ENCODE results near the gene RPS15.
A peak's percentile ranks its signal among the peaks of the same experiment; 100 is the strongest.
"Not testable (repeated sequence)": the region's sequence is repeated elsewhere in the genome, so short reads cannot be mapped to it uniquely, and the experiment has no call there.

RPS15 gene

DNA sequence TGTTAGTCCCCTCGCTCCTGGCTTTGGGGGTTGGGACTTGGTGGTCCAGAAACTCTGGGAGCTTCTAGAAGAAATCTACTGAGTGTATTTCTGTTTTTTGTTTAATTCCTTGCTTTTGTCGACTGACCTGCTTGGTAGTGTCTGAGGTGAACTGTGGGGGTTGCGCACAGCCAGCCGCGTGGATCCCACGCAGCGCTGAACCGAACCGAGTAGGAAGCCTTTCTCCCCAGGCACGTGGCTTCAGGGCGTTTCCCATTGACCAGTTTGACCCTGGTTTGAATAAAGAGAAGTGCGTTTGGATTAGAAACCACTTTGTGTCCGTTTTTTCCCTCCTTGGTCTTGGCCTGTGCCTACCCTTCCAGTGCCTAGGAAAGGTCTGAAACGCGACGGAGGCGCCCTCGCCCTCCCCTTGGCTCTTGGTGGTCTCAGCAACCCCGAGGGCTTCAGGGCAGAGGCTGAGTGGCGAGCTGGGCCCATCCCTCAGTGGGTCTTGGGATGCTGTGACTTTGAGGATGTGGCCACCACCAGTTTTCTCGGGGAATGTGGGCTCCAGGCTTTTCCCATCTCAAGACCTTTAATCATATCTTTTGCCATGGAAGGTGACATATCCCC is 2.7 kb upstream of the RPS15 start:
- DNase-seq (ENCODE audit: low read depth) = no peak

DNA sequence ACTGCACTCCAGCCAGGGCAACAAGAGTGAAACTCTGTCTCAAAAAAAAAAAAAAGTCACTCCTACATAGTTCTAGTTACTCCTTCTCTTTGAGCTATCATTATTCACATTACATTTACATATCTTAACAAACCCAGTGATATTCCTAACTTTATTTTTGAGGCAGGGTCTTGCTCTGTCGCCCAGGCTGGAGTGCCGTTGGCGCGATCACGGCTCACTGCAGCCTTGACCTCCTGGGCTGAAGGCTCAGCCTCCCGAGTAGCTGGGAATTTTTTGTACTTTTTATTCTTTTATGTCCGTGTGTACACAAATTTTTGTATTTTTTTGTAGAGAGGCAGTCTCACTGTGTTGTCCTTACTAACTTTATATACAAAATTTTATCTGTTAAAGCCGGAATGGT is 587 bp upstream of the RPS15 start:
- DNase-seq (ENCODE audit: low read depth) = no peak

DNA sequence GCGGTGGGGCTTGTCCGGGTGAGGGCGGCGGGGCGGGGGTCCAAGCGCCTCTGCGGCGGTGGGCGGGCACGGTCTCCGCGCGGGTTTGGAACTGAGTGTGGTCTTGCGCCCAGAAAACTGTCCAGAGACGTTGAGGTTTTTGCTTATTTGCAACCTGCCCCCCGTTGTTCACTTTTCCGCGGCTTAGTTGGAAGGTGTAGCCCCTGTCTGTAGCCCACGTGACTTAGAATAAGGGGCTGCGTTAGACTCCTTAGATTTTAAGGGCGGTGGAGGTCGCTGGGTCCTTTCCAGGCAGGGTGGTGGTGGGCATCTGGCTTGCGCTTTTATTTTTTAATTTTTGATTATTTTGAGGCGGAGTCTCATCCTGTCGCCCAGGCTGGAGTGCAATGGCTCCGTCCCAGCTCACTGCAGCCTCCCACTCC is 748 bp downstream of the RPS15 start:
- no peak for DNase-seq (ENCODE audit: low read depth)

DNA sequence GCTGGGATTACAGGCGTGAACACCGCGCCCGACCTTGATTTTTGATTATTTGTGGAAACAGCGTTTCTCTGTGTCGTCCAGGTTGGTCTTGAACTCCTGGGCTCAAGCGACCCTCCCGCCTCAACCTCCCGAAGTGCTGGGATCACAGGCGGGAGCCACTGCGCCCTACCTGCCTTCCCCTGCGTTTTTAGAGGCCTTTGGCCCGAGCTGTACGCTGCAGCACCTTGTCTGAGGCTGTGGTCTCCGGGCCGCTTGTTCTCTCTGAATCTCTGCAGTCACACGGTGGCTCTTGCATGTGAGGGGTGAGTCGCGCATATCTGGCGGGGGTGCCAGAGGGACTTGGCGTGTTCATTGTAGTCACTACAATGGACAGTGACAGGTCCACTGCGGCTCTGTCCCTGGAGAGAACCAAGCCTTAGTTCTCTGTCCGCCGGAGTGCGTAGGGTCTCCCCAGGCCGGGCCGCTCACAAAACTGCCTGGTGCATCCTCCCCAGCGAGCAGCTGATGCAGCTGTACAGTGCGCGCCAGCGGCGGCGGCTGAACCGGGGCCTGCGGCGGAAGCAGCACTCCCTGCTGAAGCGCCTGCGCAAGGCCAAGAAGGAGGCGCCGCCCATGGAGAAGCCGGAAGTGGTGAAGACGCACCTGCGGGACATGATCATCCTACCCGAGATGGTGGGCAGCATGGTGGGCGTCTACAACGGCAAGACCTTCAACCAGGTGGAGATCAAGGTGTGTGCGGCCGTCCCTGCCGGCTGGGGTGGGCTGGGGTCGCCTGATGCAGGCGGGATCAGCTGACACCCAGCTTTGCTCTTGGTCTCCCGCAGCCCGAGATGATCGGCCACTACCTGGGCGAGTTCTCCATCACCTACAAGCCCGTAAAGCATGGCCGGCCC is 1.6 kb downstream of the RPS15 start:
- DNase-seq (ENCODE audit: low read depth) = not testable (repeated sequence)

DNA sequence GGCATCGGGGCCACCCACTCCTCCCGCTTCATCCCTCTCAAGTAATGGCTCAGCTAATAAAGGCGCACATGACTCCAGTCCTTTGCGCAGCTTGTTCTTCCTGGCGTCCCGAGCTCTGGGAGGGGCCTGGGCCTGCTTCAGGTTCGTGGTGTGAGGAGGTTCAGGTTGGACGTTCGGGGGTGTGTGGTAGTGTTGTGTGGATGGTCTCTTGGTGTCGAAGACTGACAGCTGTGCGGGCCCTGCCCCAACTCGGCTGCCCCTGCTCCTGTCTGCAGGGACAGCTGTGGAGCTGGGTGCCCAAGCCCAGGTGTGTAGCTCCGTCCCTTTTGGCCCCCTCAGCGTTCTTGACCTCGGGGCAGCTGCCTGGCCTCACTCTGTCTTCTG is 2.2 kb downstream of the RPS15 start:
- no peak for DNase-seq (ENCODE audit: low read depth)

DNA sequence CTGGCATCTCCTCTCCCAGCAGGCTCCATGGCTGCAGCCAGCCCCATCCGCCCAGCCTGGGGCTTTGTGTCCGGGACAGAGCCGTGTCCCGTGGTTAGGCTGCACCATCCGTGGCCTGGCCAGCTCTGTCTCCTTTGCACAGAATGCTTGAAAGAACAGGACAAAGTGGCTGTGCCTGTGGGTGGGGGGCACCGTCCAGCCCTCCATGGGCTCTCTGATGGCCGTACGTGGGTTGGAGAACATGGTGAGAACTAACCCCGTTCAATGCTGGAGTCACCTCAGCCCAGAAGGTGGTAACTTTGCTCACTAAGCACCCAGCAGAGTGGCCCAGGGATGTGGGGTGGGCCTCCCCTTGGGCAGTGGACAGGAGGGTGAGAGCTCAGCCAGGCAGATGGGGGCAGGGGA is 2.8 kb downstream of the RPS15 start:
- DNase-seq (ENCODE audit: low read depth) = no peak

DNA sequence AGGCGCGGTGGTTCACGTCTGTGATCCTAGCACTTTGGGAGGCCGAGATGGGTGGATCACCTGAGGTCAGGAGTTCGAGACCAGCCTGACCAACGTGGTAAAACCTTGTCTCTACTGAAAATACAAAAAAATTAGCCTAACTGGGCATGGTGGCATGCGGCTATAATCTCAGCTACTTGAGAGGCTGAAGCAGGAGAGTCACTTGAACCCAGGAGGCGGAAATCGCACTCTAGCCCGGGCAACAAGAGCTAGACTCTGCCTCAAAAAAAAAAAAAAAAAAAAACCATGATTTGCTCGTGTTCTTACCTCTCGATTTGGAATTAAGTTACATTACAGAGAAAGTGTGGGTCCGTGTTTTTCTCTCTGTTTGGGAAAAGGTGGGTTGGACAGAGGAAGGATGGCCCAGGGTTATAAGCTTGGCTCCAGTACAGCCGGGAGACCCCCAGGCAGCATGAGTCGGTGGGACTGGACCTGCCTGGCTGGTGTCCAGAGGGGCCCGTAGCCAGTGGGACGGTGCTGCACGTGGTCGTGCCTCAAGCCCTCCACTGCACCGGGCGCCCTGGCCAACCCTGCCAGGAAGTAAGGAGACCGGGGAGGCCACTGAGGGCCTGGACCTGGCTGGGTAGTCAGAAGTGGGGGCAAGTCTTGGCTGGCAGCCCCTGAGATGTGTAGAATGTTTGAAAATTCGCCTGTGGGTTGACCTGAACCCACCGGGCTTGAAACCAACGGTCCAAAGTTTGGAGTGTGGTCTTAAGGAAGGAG is 3.7 kb downstream of the RPS15 start:
- no peak for DNase-seq (ENCODE audit: low read depth)

DNA sequence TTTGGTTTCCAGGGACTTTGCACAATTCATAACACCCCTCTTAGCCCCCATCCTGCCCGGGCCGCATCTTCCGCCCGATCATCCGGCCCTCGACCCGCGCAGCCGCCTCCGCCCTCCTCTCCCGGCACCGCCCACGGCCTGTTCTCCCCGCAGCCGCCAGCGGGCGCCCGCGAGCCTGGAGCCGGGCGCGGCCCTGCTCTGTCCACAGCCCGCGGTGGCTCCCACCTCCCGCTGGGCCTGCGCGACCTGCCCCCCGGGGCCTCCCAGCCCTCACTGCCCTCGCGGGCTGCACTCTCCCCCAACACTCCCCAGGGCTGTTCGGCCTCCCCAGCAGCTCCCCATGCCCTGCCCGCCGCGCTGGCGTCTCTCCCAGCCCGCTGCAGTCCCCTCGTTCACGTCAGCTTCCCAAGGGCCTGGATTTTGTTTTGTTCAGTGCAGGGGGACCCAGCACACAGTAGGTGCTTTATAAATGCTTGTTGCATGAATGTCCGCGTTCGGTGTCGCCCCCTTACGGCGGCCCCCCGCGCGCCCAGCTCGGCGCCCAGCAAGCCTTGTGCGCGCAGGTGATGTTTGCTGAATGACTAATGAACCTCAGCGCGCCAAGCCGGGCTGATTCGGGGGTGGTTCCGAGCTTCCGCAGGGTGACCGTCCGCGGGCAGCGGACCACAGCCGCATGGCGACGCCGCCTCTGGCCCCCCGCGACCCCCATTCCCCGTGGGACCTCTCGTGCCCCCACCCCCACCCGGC is 7.2 kb downstream of the RPS15 start:
- DNase-seq (ENCODE audit: low read depth) = peak; percentile 69

DNA sequence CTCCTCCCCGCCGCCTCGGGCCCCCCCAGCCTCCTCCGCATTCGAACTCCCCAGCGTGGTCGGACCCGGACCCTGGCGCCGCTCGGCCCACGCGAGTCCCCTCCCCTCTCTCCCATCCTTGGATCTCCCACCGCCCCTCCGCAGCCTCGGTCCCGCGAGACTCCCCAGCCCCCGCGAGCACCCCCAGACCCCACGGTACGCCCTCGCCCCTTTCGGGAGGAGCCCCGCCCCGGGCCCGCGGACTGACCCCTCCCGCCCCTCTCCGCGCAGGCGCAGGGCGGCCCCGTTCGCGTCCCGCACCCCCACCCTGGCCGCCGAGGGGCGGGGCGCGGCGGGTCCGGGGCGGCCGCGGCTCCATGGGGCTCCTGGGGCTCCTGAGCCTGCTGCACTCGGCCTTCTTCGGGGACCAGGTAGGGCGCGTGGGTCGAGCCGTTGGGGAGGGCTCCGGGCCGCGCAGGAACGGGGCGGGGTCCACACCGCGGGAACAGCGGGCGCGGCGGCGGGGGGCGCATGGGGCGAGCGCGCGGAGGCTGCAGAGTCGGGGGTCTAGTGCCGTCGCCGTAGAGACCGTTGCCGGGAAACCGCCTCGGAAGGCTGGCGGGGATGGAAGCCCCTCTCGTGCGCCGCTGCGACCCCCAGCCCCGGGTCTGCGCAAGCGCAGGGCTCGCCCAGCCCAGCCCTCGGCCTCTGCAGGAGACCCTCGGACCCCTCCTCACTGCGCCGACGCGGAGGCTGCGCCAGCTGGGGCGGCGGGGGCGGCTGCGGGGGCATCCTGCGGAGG is 7.9 kb downstream of the RPS15 start:
- no peak for DNase-seq (ENCODE audit: low read depth)

DNA sequence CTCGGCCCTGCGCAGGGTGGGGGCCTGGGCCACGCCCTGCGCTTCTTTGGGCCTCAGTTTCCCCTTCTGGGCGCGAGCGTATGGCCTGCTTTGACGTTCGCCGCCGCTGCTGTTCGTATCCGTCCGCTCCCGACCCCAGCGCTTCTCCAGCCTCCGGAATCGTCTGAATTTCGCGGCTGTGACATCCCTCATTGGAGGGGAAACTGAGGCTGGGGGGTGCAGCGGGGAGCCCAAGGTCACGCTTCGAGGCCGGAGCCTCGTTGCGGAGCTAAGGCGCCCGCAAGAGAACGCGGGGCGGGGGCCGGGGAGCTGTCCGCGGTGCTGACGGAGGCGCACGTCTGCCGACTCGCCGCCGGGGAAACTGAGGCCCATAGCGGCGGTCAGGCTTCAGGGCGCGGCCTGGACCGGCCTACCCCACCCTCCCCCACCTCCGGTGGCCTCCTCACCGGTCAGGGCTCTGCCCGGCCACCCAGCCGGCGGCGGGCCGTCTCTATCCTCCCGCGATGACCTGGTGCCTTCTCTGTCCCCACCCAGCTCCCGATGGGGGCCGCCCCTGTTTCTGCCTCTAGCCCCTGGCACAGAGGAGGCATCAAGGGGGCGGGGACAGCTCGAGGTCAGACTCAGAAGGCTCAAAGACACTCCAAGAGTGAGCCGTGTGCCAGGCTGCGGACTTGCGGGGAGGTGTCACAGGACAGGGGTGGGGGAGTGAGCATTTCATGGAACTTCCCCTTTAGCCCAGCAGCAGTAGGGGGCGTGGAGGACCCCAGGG is 8.7 kb downstream of the RPS15 start:
- no peak for DNase-seq (ENCODE audit: low read depth)

DNA sequence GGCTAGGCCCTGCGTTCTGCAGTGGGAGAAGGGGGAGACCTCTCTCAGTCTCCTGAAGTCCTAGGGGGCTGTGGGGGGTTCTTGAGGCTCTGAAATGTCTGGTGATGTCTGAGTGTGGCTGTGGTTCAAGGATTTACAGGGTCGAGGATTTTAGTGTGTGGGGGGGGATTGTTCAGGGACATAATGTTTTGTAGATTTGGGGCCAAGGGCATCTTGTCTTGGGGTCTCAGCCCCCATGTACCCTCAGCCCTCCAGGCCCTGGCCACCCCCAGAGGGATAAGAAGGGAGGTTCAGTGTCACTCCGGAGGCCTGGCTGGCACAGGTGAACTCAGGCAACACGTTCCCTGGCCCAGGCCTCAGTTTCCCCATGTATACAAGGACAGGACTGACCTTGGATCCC is 9.3 kb downstream of the RPS15 start:
- no peak for DNase-seq (ENCODE audit: low read depth)

DNA sequence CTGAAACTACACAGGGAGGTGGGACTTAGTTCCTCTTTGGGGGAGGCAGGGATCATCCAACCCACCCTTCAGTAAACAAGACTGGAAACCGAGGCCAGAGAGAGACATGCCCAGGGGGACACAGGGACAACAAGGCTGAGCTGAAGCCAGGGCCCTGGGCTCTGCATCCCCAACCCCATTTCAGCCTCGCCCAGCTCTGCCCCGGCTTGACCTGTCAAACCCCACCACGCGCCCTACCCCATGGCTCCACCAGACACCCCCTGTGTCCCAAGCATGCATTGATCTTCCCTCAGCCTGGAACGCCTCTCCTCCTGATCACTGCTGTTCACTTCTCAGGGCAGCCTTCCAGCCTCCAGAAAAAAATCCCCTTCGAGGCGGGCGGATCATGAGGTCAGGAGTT is 9.7 kb downstream of the RPS15 start:
- no peak for DNase-seq (ENCODE audit: low read depth)

DNA sequence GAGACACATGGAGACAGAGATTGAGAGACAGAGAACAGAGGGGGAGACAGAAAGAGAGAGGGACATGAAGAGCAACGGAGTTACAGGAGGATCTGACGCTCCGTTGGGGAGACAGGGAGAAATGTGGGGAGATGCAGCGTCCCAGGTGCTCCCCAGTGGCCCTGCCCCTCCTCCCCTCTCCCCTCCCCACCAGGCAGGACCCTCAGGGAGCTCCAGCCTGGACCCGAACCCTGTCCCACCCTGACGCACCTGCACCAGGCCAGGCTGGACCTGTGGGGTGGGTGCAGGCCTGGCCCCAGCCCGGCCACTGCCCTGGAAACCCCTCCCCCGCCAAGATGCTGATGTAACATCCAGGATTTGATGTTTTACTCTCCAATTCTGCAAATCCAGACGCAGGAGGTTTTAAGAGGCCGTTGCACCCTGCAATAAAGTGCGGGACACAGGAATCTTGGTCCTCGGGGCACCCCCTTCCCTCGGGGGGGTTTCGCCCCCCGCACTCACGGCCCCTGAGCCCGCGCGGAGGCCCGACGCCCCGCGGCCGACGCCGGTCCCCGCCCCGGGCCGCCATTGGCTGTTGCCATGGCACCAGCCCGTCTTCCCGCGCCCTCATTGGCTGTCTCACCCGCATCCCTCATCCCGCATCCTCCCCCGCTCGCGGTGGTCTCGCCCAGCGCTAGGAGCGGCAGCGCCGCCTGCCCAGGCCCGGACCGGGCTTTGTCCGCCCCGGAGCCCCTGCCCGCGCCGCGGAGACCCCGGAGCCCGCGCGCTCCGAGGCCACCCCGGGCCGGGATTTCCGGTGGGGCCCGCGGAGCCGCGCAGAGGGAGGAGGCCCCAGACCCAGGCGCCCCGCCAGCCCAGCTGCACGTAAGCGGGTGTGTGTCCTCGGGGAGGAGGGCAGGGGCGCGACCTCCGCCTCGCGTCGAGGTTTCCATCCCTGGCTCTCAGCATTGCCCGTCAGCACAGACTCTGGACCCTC is 11.6 kb downstream of the RPS15 start, which contains the start of gene APC2:
Gene APC2, plus strand, starts transcription at position 655 of the 976 bp plus-strand sequence. CDS start 2,881 bp downstream, outside the sequence.
- DNase-seq (ENCODE audit: low read depth) = no peak

DNA sequence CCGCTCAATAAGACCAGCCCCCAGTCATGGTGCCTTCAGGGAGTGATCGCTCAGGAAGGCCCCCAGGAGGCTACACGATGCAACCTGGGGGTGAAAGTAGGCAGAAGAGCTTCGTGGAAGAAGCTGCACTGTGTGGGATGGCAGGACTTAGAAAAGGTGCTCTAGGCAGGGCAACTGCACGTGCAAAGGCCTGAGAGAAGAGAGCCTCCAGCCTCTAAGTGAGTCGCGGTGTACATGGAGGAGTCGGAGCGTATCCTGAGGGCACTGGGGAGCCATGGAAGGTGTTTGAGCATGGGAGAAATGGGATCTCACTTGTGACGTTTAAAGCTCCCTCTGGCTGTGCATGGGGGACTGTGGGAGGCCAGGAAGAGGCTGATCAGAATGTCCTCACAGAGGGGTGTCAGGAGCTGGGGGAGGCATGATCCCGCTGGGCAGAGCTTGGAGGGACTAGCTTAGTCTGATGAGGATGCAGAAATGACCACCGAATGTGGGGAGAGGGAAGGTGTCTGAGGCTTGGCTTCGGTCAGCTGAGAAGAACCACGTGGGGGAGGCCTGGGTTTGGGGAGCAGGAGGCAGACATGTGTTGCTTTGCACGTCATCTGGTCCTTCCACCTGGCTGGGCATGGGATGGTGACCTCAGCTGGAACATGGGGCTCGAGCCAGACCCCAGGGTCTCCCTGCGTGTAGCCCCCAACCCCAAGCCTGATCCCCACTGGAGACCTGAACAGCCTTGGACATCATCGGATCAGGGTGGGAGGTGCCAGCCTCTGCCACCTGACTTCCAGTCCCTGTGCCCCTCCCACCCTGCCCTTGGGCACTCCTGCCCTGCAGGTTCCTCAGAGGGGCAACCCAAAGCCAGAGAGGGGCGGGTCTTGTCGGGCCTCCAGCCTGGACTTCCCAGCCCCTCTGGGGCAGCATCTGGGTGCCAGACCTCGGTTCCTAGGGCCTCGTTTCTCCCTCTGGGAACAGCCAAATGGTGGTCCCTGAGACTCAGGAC is 12.8 kb downstream of the RPS15 start:
- DNase-seq (ENCODE audit: low read depth) = no peak

DNA sequence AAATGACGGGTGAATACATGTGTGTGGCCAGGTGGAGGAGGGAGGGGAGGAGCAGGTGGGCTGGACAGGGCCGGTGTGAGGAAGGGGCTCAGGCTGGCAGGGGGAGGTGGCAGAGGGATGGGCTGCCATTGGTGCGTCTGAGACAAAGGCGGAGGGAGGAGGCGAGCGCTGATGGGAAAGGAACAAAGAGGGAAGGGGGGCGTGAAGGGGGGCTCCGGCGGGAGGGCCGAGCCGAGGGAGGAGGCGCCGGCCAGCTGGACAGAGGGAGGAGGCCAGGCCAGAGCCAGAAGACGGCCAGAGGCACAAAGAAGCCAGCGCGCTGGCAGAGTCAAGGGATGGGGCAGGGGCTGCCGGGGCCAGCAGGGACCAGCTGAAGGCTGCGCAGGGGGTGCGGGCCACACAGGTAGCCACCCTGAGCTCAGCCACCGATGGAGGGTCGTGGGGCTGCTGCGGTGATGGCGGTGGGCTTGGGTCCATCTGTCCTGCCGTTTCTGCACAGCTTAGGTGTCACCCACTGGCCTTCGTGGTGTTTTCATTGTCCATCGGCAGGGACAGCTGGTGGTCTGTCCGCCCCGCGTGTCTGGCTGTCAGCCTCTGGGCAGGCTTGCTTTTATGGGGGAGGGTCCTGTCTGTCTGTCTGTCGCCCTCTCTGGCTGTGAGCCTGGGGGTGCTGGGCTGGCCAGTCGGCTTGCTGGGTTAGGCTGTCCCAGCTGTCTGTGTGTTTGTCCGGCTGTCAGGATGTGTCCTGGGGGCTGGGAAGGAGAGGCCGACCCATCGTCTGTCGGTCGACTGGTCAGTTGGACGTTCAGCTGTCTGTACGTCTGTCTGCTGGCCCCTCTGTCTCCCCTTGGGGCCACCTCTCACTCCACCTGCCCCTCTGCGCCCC is 14.0 kb downstream of the RPS15 start:
- DNase-seq (ENCODE audit: low read depth) = no peak

DNA sequence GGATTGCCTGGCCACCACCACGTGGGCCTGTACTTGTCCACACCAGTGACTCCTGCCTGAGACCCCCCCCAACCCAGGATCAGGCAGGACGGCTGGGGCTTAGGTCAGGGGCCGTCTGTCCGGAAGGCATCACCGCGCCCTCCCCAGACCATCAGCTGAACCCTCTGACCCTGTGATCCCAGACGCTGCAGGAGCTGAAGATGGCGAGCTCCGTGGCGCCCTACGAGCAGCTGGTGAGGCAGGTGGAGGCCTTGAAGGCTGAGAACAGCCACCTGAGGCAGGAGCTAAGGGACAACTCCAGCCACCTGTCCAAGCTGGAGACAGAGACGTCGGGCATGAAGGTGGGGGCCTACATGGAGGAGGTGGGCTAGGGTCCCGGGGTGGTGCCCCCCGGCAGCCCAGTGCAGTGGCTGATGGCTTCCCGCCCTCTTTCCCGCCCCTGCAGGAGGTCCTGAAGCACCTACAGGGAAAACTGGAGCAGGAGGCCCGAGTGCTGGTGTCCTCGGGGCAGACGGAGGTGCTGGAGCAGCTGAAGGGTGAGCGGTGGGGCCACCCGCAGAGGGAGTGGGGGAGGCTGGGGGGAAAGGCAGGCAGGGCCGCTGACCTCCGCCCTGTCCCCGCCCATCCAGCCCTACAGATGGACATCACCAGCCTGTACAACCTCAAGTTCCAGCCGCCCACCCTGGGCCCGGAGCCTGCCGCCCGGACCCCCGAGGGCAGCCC is 14.8 kb downstream of the RPS15 start:
- DNase-seq (ENCODE audit: low read depth) = no peak
